GM12873 (cell line): ENCODE measurements around the gene VAV2.

Experiments
- CTCF ChIP-seq: IDR thresholded peaks from 2 replicates; pipeline ENCODE4 v1.5.1; 2012; ENCODE audit warnings: low read depth, mild to moderate bottlenecking, moderate library complexity, low read length, control low read depth; ENCODE audit not compliant: insufficient read depth; ENCODE audit errors: missing control alignments

VAV2 gene

DNA sequence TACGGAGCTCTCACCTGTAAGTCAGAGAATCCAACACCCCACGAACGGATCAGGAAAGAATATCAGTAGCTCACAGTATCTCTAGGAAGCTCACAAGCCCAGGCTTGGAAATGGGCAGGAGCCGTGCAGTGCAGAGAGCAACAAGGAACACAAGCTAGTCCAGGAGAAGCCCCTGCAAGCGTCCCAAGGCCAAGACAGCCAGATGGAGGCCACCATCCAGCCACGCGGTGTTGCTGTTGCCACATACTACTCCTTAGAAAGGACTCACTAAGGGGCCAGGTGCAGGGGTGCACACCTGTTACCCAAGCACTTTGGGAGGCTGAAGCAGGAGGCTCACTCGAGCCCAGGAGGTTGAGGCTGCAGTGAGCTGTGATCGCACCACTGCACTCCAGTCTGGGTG lies 15.4 kb upstream of the VAV2 start:
- no peak for TF ChIP-seq CTCF

- TF ChIP-seq CTCF: no peak
Measured at GRCh38 chr9:134007150-134007549, 15.0 kb upstream of the VAV2 start.

DNA sequence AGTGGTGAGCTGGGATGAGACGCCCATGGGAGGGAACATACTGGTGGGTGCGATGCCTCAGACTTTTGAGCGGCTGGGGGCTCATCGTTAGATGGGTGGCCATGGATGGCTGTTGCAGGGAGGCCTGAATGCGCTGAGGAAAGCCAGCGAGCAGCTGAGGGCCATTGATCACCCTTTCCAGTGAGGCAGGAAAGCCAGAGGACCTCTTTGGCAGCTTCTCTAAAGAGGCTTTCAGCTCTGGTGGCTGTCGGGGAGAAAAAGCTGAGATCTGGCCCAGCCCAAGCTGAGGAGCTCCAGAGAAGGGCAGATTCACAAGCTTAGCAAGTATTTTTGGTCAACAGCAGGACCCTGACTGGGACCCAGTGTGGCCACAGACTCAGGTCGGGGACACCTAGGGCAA lies 13.3 kb upstream of the VAV2 start:
- TF ChIP-seq CTCF: no peak

GRCh38 chr9:134004881-134005280 lies 12.8 kb upstream of the VAV2 start:
- TF ChIP-seq CTCF: no peak

DNA sequence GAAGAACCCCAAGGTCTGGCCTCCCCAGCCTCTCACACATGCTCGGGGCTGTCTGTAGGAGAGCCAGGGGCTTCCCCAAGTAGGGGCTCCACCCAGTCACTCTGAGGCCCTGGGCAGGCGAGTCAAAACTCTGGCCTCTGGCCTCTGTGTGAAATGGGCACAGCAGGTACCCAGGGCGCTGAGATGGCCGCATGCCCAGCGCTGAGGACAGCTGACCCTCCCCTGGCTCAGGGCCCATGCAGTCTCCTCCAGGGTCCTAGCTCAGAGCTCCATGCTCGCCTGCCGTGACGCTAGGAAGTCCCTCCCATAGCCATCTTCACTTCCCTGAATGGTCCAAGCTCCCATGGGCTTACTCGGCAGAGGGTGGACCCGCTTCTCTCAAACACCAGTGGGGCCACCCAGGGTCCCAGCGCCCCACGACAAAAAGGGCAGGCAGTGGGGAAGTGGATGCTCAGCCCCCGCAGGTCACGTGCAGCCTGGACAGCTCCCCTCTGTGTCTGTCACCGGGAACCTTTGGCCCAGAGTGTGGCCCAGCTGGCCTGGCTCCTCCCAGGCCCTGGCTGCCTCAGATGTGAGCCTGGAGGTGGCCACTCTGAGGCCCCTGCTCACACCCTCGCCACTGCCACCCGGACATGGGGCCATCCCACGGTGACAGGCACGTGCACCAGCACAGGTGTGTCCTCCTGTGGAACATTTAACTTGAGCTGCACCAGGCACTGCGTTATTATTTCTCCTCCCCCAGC lies 12.2 kb upstream of the VAV2 start:
- no peak for TF ChIP-seq CTCF

GRCh38 chr9:134003237-134003636 lies 11.1 kb upstream of the VAV2 start:
- TF ChIP-seq CTCF: no peak

GRCh38 chr9:134002796-134003195 lies 10.7 kb upstream of the VAV2 start:
- TF ChIP-seq CTCF: no peak

GRCh38 chr9:133999851-134000265 lies 7.7 kb upstream of the VAV2 start:
- no peak for TF ChIP-seq CTCF
